GM12891 (cell line): ENCODE data around the gene HMSD.

Source experiments
- PAX5 ChIP-seq: IDR thresholded peaks from 2 replicates; pipeline ENCODE4 v1.6.1; 2011; ENCODE audit warnings: low read length, moderate library complexity, mild to moderate bottlenecking; ENCODE audit not compliant: insufficient read depth, severe bottlenecking
- POLR2A ChIP-seq: IDR thresholded peaks from 2 replicates; pipeline ENCODE4 v1.6.1; 2011; ENCODE audit warnings: low read depth, low read length, control low read depth
- POLR2AphosphoS5 ChIP-seq: IDR thresholded peaks from 2 replicates; pipeline ENCODE4 v1.6.1; 2011; ENCODE audit warnings: low read depth, low read length, control low read depth
- SPI1 ChIP-seq: IDR thresholded peaks from 2 replicates; pipeline ENCODE4 v1.6.1; 2011; ENCODE audit warnings: low read depth, low read length, control low read depth
- TAF1 ChIP-seq: IDR thresholded peaks from 2 replicates; pipeline ENCODE4 v1.6.1; 2011; ENCODE audit warnings: low read depth, low read length, control low read depth

- TF ChIP-seq POLR2A (no peak), PAX5 (no peak), SPI1 (no peak), TAF1 (no peak), POLR2AphosphoS5 (no peak)
Measured at GRCh38 chr18:63908858-63909257, 40.2 kb upstream of the HMSD start.
